ENCODE measurements around the gene ZCCHC14.

DNA sequence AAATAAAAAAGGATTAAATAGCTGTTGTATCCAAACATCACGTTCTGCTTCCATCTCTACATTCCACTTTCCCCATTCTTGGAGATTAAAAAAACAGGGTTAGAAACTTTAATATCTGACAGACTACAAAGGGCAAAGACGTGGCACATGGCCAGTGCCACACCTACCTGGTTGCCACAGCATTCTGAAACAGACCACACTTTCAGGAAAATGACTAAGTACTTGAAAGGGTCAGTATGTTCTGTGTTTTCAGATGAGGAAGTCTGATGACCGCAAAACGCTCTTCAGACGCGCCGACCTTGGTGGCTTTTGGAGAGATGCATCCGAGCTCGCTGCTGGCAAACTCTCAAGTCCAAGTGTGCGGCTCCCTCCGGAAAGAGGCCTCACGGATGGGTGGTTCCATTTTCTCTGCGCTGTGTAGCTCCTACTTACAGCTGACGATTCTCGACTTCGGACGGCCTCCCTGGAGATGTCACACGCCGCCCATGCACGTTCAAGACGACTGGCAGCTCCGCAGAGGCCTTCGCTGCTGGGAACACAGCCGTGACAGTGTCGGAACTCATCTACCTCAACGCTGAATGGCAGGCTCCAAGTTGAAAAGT lies 85.2 kb downstream of the ZCCHC14 start:
- TF ChIP-seq, protein P1, sequence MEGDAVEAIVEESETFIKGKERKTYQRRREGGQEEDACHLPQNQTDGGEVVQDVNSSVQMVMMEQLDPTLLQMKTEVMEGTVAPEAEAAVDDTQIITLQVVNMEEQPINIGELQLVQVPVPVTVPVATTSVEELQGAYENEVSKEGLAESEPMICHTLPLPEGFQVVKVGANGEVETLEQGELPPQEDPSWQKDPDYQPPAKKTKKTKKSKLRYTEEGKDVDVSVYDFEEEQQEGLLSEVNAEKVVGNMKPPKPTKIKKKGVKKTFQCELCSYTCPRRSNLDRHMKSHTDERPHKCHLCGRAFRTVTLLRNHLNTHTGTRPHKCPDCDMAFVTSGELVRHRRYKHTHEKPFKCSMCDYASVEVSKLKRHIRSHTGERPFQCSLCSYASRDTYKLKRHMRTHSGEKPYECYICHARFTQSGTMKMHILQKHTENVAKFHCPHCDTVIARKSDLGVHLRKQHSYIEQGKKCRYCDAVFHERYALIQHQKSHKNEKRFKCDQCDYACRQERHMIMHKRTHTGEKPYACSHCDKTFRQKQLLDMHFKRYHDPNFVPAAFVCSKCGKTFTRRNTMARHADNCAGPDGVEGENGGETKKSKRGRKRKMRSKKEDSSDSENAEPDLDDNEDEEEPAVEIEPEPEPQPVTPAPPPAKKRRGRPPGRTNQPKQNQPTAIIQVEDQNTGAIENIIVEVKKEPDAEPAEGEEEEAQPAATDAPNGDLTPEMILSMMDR (IDR thresholded peaks at IDR 0.05): no peak
- TF ChIP-seq POLR2A (IDR thresholded peaks at IDR 0.05; ENCODE audit: low read length) (no peak), PHF8 (IDR thresholded peaks at IDR 0.05; ENCODE audit: borderline replicate concordance, low read depth) (no peak), POLR2AphosphoS2 (conservative IDR thresholded peaks at IDR 0.05; ENCODE audit: low read length) (no peak), RCOR1 (IDR thresholded peaks at IDR 0.05; ENCODE audit: low read depth, low read length) (no peak), RAD21 (conservative IDR thresholded peaks at IDR 0.05 in 1 of 2, IDR thresholded peaks at IDR 0.05 in 1 of 2) (no peak), JUNB (IDR thresholded peaks at IDR 0.05) (no peak), KDM1A (IDR thresholded peaks at IDR 0.05; ENCODE audit: low read depth) (no peak), EHMT2 (IDR thresholded peaks at IDR 0.05; ENCODE audit: low read depth) (no peak)

Measured in A549 (cell line).